K562 (cell line): ENCODE results near the gene TMTC2. TPM values are rescaled to one million over a fixed set of nuclear protein-coding genes. Genes with fewer than 3 reads are reported as not detected.

Experiments
- ATAC-seq: fragments of 200-7000 bp; cut with Tn5 transposase; 3 replicates; pipeline ENCODE4 v1.9.1; 2020; ENCODE audit warnings: moderate library complexity
- BruUV-seq: library from RNA; stranded (reverse); fragments of 400-500 nt; replicated peaks from 2 replicates; lab custom pipeline; 2021; lab: Mats Ljungman, UMichigan
- CTCF ChIA-PET: fragments of 300-600 bp; formaldehyde crosslinking; extraction: SDS; loops from one replicate; lab custom pipeline; 2021; ENCODE audit warnings: low intra/inter-chr PET ratio; lab: Yijun Ruan, JAX
- POLR2A ChIA-PET: fragments of 300-600, 350-650 bp; sonication (Branson Sonifier 250); formaldehyde crosslinking; extraction: SDS; loops from one replicate; lab custom pipeline; 2021; ENCODE audit warnings: antibody characterized with exemption, inconsistent platforms; lab: Yijun Ruan, JAX
- DNase-seq, 4 experiments: peaks; one replicate each; pipeline versions ENCODE4 v3.0.0 to v3.0.0-alpha.2; 2011 to 2018; ENCODE audit warnings: low spot score in 3 of 4, mixed read lengths in 3 of 4; ENCODE audit errors: extremely low read depth in 1 of 4
- FAIRE-seq: peaks from 2 replicates; lab custom pipeline; 2011; peaks lifted over from hg19 to GRCh38; lab: Jason Lieb, UNC
- H2AFZ ChIP-seq: 2 replicates; pipeline ENCODE4 v1.6.0; 2011; ENCODE audit warnings: low read depth, low read length, control low read depth, inconsistent platforms
- H3K27ac ChIP-seq: fragments of 200-600 bp; 3 replicates; pipeline ENCODE4 v1.8.0; 2011; ENCODE audit warnings: low read depth, mild to moderate bottlenecking, control low read depth, inconsistent platforms, low read length, moderate library complexity, mixed read lengths; ENCODE audit errors: extremely low read depth
- H3K27me3 ChIP-seq, 2 experiments: fragments of 300-600 bp in 1 of 2; 2 replicates in 1 of 2; 3 replicates in 1 of 2; pipeline versions ENCODE4 v1.6.0 to v1.8.0; 2011; ENCODE audit warnings: inconsistent platforms in 2 of 2, low read length in 2 of 2, mild to moderate bottlenecking in 1 of 2, mixed read lengths in 1 of 2, moderate library complexity in 1 of 2; ENCODE audit not compliant: control insufficient read depth in 2 of 2, insufficient read depth in 2 of 2
- H3K36me3 ChIP-seq: fragments of 300-600 bp; 3 replicates; pipeline ENCODE4 v1.8.0; 2011; ENCODE audit warnings: mild to moderate bottlenecking, low read length, inconsistent platforms; ENCODE audit not compliant: control insufficient read depth, insufficient read depth
- H3K4me1 ChIP-seq, 2 experiments: fragments of 200-600 bp in 1 of 2; replicated peaks in 1 of 2; 2 replicates in 1 of 2; 3 replicates in 1 of 2; pipeline versions ENCODE4 v1.5.1 to v1.8.0; 2011; ENCODE audit warnings: inconsistent platforms in 2 of 2, low read length in 2 of 2, mild to moderate bottlenecking in 1 of 2, mixed read lengths in 1 of 2, moderate library complexity in 1 of 2; ENCODE audit not compliant: control insufficient read depth in 2 of 2, insufficient read depth in 2 of 2
- H3K4me2 ChIP-seq: 2 replicates; pipeline ENCODE4 v1.6.1; 2011; ENCODE audit warnings: low read length, control low read depth, inconsistent platforms, mixed read lengths; ENCODE audit not compliant: insufficient read depth
- H3K4me3 ChIP-seq: fragments of 200-600 bp; sonication (generic), shearing (Covaris generic); 2 replicates; pipeline ENCODE4 v1.5.1; 2016; ENCODE audit warnings: control low read depth, inconsistent platforms
- H3K79me2 ChIP-seq: fragments of 200-600 bp; 3 replicates; pipeline ENCODE4 v1.8.0; 2011; ENCODE audit warnings: low read length, inconsistent platforms; ENCODE audit not compliant: control insufficient read depth, insufficient read depth
- H3K9ac ChIP-seq, 2 experiments: 2 replicates each; pipeline versions ENCODE4 v1.6.0 to v1.6.1; 2011; ENCODE audit warnings: low read depth in 2 of 2, low read length in 2 of 2, control low read depth in 1 of 2, inconsistent platforms in 1 of 2, mild to moderate bottlenecking in 1 of 2, mixed read lengths in 1 of 2; ENCODE audit not compliant: insufficient read depth in 1 of 2
- H3K9me1 ChIP-seq: one replicate; pipeline ENCODE4 v1.6.0; 2011; ENCODE audit warnings: inconsistent platforms, mild to moderate bottlenecking, low read length, moderate library complexity; ENCODE audit not compliant: control insufficient read depth, insufficient read depth
- H3K9me3 ChIP-seq: replicated peaks from 2 replicates; pipeline ENCODE4 v1.5.1; 2011; ENCODE audit warnings: low read depth, low read length, inconsistent platforms; ENCODE audit not compliant: control insufficient read depth, insufficient read depth
- H4K20me1 ChIP-seq: replicated peaks from 2 replicates; pipeline ENCODE4 v1.6.1; 2011; ENCODE audit warnings: low read length, inconsistent platforms, mixed read lengths; ENCODE audit not compliant: control insufficient read depth, insufficient read depth
- JUNB ChIP-seq: fragments of 450-650 bp; formaldehyde crosslinking; conservative IDR thresholded peaks from 2 replicates; pipeline ENCODE4 v1.4.0; 2020; ENCODE audit warnings: mild to moderate bottlenecking
- ZNF232 ChIP-seq: sonication (generic); formaldehyde crosslinking; IDR thresholded peaks from 2 replicates; pipeline ENCODE4 v1.8.0; 2022; ENCODE audit warnings: mild to moderate bottlenecking, missing genetic modification reagents
- WGBS: fragments of 100-300 bp; shearing (Covaris generic); methylation state at CpG from one replicate; pipeline ENCODE4 v1.1.6; 2016; ENCODE audit warnings: low coverage, mixed read lengths; ENCODE audit not compliant: insufficient coverage; ENCODE audit errors: missing lambda C conversion rate; 5-methylcytosine and 5-hydroxymethylcytosine counted together
- in situ Hi-C: fragments of 300-500 bp; cut with MboI; formaldehyde crosslinking; loops from 4 replicates; pipeline ENCODE4 v1.15.0; 2018; ENCODE audit warnings: inconsistent platforms, mixed read lengths
- intact Hi-C: fragments of 100-400 bp; cut with micrococcal nuclease; formaldehyde crosslinking; loops from 2 replicates; pipeline ENCODE4 v1.14.2; 2022
- polyA plus RNA-seq, 8 experiments: library from polyadenylated mRNA; depleted of rRNA in 4 of 8; stranded (reverse) in 5 of 8; unstranded in 3 of 8; fragments of >200 nt; fragmentation: Nextera tagmentation in 2 of 8; fragmentation: Illumina TruSeq in 1 of 8; extraction: Ambion mirVana in 2 of 8; extraction: Trizol in 1 of 8; gene quantifications; 2 replicates each; pipeline versions ENCODE4 v1.2.1 to v1.2.3, GENCODE V29; 2011 to 2014; ENCODE audit warnings: inconsistent platforms in 1 of 8, missing spikeins in 1 of 8
- total RNA-seq, 7 experiments: library from RNA; depleted of rRNA in 6 of 7; stranded (reverse); fragments of >200 nt in 6 of 7; fragmentation: Illumina TruSeq in 2 of 7; extraction: Trizol in 2 of 7; gene quantifications; 2 replicates each; pipeline versions ENCODE4 v1.2.1 to v1.2.3, GENCODE V29; 2011 to 2021; ENCODE audit warnings: low replicate concordance in 1 of 7
- TF ChIP-seq, protein P1 (sequence below), 2 experiments: fragments of 450-650 bp; IDR thresholded peaks; 2 replicates each; pipeline ENCODE4 v1.6.1; 2018; ENCODE audit warnings: mild to moderate bottlenecking in 2 of 2, low read depth in 1 of 2; ENCODE audit not compliant: partially characterized antibody in 2 of 2

Gene TMTC2
- total and polyA plus RNA-seq, 9 of the 15 experiments (the other 6 are each of a cell fraction or from before 2014, with no cell fraction given), result 0.29 to 1.1 (median 0.55) TPM

DNA sequence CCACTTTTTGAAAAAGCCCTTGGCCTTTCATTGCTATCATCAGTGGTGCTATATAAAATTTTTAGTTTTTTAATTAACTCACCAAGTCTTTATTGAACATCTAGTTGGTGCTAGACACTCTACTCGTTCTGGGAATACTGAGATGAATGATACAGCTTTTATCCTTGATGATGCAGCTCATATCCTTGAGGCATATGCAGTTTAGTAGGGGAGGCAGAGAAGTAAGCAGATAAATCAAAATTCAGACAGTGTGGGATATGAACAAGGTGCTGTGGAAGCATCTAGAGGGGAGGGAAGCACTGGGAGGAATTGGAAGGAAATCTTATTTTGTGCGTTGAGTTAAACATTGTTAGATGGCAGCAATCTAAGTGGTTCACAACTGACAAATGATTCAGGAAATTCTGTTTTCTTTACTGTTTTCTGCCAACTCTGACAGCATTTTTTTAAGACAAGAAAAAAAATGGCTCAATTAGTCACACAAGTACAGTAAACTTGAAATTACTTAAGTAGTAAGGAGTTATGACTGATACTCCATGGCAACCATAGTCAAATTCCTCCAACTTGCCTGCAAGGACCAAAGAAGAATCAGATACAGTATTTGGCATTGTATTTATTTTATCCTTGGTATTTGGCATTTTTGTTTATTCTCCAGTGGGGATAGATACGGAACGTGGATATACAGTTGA is 119.2 kb downstream of the TMTC2 start:
- no peak for DNase-seq

More for the DNA sequence above, 119.2 kb downstream of the TMTC2 start:
- no TSS peak for BruUV-seq
- POLR2A ChIA-PET, result no interaction called here
- H4K20me1 ChIP-seq, result no peaks in the 10 kb centered on the region
- H3K4me3 ChIP-seq, result no peak overlapping the region
- WGBS, result 4% methylated on average over 4 of the region's 4 CpGs
- ATAC-seq, result no peak
- intact Hi-C loops (no loop called here), in situ Hi-C loops (no loop called here)
- no peaks in the 10 kb centered on the region for H3K36me3 ChIP-seq
- H3K27me3 ChIP-seq, result no peaks in the 10 kb centered on the region
- no peak overlapping the region for H2AFZ ChIP-seq
- no peak overlapping the region for H3K27ac ChIP-seq
- TF ChIP-seq JUNB (CRISPR knock-in tag) (no peak), ZNF232 (no peak)
- TF ChIP-seq, protein P1, sequence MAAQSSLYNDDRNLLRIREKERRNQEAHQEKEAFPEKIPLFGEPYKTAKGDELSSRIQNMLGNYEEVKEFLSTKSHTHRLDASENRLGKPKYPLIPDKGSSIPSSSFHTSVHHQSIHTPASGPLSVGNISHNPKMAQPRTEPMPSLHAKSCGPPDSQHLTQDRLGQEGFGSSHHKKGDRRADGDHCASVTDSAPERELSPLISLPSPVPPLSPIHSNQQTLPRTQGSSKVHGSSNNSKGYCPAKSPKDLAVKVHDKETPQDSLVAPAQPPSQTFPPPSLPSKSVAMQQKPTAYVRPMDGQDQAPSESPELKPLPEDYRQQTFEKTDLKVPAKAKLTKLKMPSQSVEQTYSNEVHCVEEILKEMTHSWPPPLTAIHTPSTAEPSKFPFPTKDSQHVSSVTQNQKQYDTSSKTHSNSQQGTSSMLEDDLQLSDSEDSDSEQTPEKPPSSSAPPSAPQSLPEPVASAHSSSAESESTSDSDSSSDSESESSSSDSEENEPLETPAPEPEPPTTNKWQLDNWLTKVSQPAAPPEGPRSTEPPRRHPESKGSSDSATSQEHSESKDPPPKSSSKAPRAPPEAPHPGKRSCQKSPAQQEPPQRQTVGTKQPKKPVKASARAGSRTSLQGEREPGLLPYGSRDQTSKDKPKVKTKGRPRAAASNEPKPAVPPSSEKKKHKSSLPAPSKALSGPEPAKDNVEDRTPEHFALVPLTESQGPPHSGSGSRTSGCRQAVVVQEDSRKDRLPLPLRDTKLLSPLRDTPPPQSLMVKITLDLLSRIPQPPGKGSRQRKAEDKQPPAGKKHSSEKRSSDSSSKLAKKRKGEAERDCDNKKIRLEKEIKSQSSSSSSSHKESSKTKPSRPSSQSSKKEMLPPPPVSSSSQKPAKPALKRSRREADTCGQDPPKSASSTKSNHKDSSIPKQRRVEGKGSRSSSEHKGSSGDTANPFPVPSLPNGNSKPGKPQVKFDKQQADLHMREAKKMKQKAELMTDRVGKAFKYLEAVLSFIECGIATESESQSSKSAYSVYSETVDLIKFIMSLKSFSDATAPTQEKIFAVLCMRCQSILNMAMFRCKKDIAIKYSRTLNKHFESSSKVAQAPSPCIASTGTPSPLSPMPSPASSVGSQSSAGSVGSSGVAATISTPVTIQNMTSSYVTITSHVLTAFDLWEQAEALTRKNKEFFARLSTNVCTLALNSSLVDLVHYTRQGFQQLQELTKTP (IDR thresholded peaks at IDR 0.05; ENCODE audit: low read depth in 1 of 2, partially characterized antibody in 2 of 2), result no peak
- H3K9me3 ChIP-seq, result no peaks in the 10 kb centered on the region
- no peak for FAIRE-seq
- H3K4me1 ChIP-seq, result no peaks in the 10 kb centered on the region
- no peak overlapping the region for H3K4me2 ChIP-seq
- CTCF ChIA-PET, result no interaction called here
- H3K9ac ChIP-seq, result no peak overlapping the region
- no peaks in the 10 kb centered on the region for H3K9me1 ChIP-seq
- no peaks in the 10 kb centered on the region for H3K79me2 ChIP-seq
